Neural cell (in vitro differentiated cells): ENCODE data around the gene CDC5L. TPM values are rescaled to one million over a fixed set of nuclear protein-coding genes. Genes with fewer than 3 reads are reported as not detected.

Experiments used
- H2AFZ ChIP-seq: fragments of 200-600, 300-800 bp; sonication (generic), shearing (Covaris generic); 2 replicates; pipeline ENCODE4 v1.6.0; 2014; ENCODE audit warnings: low read depth, mild to moderate bottlenecking, antibody characterized with exemption, low read length, moderate library complexity
- H3F3A ChIP-seq: fragments of 200-600 bp; shearing (Covaris generic); 2 replicates; pipeline ENCODE4 v1.6.1; 2016; ENCODE audit warnings: mild to moderate bottlenecking, moderate library complexity, mixed read lengths, antibody characterized with exemption, low read length; ENCODE audit not compliant: insufficient read depth, poor library complexity, severe bottlenecking
- H3K27ac ChIP-seq: fragments of 200-600, 300-800 bp; sonication (generic), shearing (Covaris generic); 2 replicates; pipeline ENCODE4 v1.5.1; 2014; ENCODE audit warnings: mild to moderate bottlenecking, low read length, moderate library complexity
- H3K27me3 ChIP-seq: fragments of 300-800, 200-600 bp; sonication (generic), shearing (Covaris generic); 2 replicates; pipeline ENCODE4 v1.6.0; 2014; ENCODE audit warnings: mild to moderate bottlenecking, low read depth, low read length, moderate library complexity; ENCODE audit not compliant: insufficient read depth
- H3K36me3 ChIP-seq: fragments of 300-800, 200-600 bp; sonication (generic), shearing (Covaris generic); 2 replicates; pipeline ENCODE4 v1.5.1; 2014; ENCODE audit warnings: mild to moderate bottlenecking, antibody characterized with exemption, low read length, moderate library complexity; ENCODE audit not compliant: insufficient read depth
- H3K4me2 ChIP-seq: fragments of 300-800, 200-600 bp; sonication (generic), shearing (Covaris generic); 2 replicates; pipeline ENCODE4 v1.6.0; 2014; ENCODE audit warnings: mild to moderate bottlenecking, low read length
- H3K4me3 ChIP-seq: fragments of 300-800, 200-600 bp; sonication (generic), shearing (Covaris generic); 2 replicates; pipeline ENCODE4 v1.5.1; 2014; ENCODE audit warnings: mild to moderate bottlenecking, low read length, moderate library complexity
- H3K79me2 ChIP-seq: fragments of 200-600 bp; shearing (Covaris generic); replicated peaks from 2 replicates; pipeline ENCODE4 v1.6.0; 2014; ENCODE audit warnings: mild to moderate bottlenecking, low read length, moderate library complexity; ENCODE audit not compliant: insufficient read depth
- H3K9ac ChIP-seq: fragments of 300-800, 200-600 bp; sonication (generic), shearing (Covaris generic); 2 replicates; pipeline ENCODE4 v1.6.1; 2016; ENCODE audit warnings: mild to moderate bottlenecking, low read length, mixed read lengths
- H3K9me2 ChIP-seq: fragments of 200-600 bp; shearing (Covaris generic); 2 replicates; pipeline ENCODE4 v1.6.1; 2016; ENCODE audit warnings: mild to moderate bottlenecking, low read length, mixed read lengths; ENCODE audit not compliant: insufficient read depth
- H3K9me3 ChIP-seq: fragments of 200-600, 300-800 bp; sonication (generic), shearing (Covaris generic); 2 replicates; pipeline ENCODE4 v1.6.1; 2016; ENCODE audit warnings: mild to moderate bottlenecking, mixed run types, low read length, moderate library complexity, mixed read lengths
- H4K20me1 ChIP-seq: fragments of 200-600 bp; shearing (Covaris generic); 2 replicates; pipeline ENCODE4 v1.6.1; 2016; ENCODE audit warnings: mild to moderate bottlenecking, mixed run types; ENCODE audit not compliant: insufficient read depth
- EP300 ChIP-seq: fragments of 450-650 bp; conservative IDR thresholded peaks from 2 replicates; pipeline ENCODE4 v1.6.1; 2014; ENCODE audit warnings: antibody characterized with exemption, mild to moderate bottlenecking, moderate library complexity; ENCODE audit not compliant: poor library complexity, severe bottlenecking
- EZH2 ChIP-seq: fragments of 200-600, 300-800 bp; shearing (Covaris generic), sonication (generic); IDR thresholded peaks from 2 replicates; pipeline ENCODE4 v1.6.1; 2014; ENCODE audit warnings: antibody characterized with exemption, low read length, borderline replicate concordance, mild to moderate bottlenecking; ENCODE audit not compliant: insufficient read depth, poor library complexity, severe bottlenecking
- MXI1 ChIP-seq: fragments of 450-650 bp; conservative IDR thresholded peaks from 2 replicates; pipeline ENCODE4 v1.6.1; 2014; ENCODE audit warnings: antibody characterized with exemption, mild to moderate bottlenecking; ENCODE audit not compliant: poor library complexity, severe bottlenecking
- POLR2AphosphoS5 ChIP-seq: IDR thresholded peaks from 2 replicates; pipeline ENCODE4 v1.6.1; 2012
- RAD21 ChIP-seq: fragments of 450-650 bp; conservative IDR thresholded peaks from 2 replicates; pipeline ENCODE4 v1.6.1; 2014; ENCODE audit warnings: antibody characterized with exemption, mild to moderate bottlenecking, moderate library complexity
- REST ChIP-seq: IDR thresholded peaks from 2 replicates; pipeline ENCODE4 v1.6.1; 2012; ENCODE audit warnings: borderline replicate concordance
- SMC3 ChIP-seq: fragments of 450-650 bp; conservative IDR thresholded peaks from 2 replicates; pipeline ENCODE4 v1.6.1; 2014; ENCODE audit warnings: antibody characterized with exemption, mild to moderate bottlenecking, moderate library complexity; ENCODE audit not compliant: poor library complexity
- TAF1 ChIP-seq: IDR thresholded peaks from 2 replicates; pipeline ENCODE4 v1.6.1; 2012; ENCODE audit warnings: low read depth
- polyA plus RNA-seq: library from polyadenylated mRNA; depleted of rRNA; stranded (reverse); fragments of >200 nt; gene quantifications from 2 replicates; pipeline ENCODE4 v1.2.3, GENCODE V29; 2014
- TF ChIP-seq, protein P1 (sequence below): fragments of 450-650 bp; IDR thresholded peaks from 2 replicates; pipeline ENCODE4 v1.5.1; 2014; ENCODE audit warnings: antibody characterized with exemption, mild to moderate bottlenecking, moderate library complexity; ENCODE audit not compliant: poor library complexity, severe bottlenecking

CDC5L gene
- polyA plus RNA-seq, 1 donor from 2014 or later: 28.9 TPM

- Histone ChIP-seq H3K4me2 (no peak overlapping the region), H3K27ac (no peak overlapping the region), H3K9ac (no peak overlapping the region), H3K79me2 (no peaks in the 10 kb centered on the region), H3K36me3 (no peaks in the 10 kb centered on the region), H3K27me3 (no peaks in the 10 kb centered on the region), H3K9me2 (no peaks in the 10 kb centered on the region), H3F3A (no peaks in the 10 kb centered on the region), H3K9me3 (no peaks in the 10 kb centered on the region), H3K4me3 (no peak overlapping the region), H4K20me1 (no peaks in the 10 kb centered on the region), H2AFZ (no peak overlapping the region)
- no peak for TF ChIP-seq SMC3
- no peak for TF ChIP-seq EP300
- no peak for TF ChIP-seq RAD21
These were observed 65.6 kb downstream of the CDC5L start for GRCh38 chr6:44453146-44453545.

DNA sequence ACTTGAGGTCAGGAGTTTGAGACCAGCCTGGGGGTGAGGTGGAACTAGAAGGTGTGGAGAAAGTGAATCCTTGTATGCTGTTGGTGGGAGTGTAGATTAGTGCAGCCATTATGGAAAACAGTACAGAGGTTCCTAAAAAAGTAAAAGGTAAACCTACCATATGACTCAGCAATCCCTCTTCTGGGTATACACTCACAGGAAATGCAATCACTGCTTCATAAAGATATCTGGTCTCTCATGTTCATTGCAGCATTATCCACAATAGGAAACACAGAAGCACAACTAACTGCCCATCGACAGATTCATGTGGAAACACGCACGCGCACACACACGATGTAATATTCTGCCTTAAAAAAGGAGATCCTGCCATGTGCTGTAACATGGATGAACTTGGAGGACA is 66.7 kb downstream of the CDC5L start:
- no peaks in the 10 kb centered on the region for H3K36me3 ChIP-seq
- H3K9me3 ChIP-seq: no peaks in the 10 kb centered on the region
- TF ChIP-seq REST (no peak), SMC3 (no peak), POLR2AphosphoS5 (no peak), RAD21 (no peak), EP300 (no peak), TAF1 (no peak), EZH2 (no peak), MXI1 (no peak)
- TF ChIP-seq, protein P1, sequence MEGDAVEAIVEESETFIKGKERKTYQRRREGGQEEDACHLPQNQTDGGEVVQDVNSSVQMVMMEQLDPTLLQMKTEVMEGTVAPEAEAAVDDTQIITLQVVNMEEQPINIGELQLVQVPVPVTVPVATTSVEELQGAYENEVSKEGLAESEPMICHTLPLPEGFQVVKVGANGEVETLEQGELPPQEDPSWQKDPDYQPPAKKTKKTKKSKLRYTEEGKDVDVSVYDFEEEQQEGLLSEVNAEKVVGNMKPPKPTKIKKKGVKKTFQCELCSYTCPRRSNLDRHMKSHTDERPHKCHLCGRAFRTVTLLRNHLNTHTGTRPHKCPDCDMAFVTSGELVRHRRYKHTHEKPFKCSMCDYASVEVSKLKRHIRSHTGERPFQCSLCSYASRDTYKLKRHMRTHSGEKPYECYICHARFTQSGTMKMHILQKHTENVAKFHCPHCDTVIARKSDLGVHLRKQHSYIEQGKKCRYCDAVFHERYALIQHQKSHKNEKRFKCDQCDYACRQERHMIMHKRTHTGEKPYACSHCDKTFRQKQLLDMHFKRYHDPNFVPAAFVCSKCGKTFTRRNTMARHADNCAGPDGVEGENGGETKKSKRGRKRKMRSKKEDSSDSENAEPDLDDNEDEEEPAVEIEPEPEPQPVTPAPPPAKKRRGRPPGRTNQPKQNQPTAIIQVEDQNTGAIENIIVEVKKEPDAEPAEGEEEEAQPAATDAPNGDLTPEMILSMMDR: no peak
- no peaks in the 10 kb centered on the region for H4K20me1 ChIP-seq
- no peak overlapping the region for H2AFZ ChIP-seq
- H3K27ac ChIP-seq: no peak overlapping the region
- H3K79me2 ChIP-seq: no peaks in the 10 kb centered on the region
- H3K4me2 ChIP-seq: no peak overlapping the region
- no peak overlapping the region for H3K4me3 ChIP-seq
- H3K9me2 ChIP-seq: no peaks in the 10 kb centered on the region
- no peaks in the 10 kb centered on the region for H3K27me3 ChIP-seq
- no peak overlapping the region for H3K9ac ChIP-seq
- H3F3A ChIP-seq: no peaks in the 10 kb centered on the region
